ENCODE results near the gene TMTC2.

GRCh38 chr12:82838827-82839226 lies 152.1 kb downstream of the TMTC2 start:
- no peak for TF ChIP-seq POLR2A (IDR thresholded peaks at IDR 0.05; ENCODE audit: low read depth, low read length)
- TF ChIP-seq FOXK2 (IDR thresholded peaks at IDR 0.05): no peak
- TF ChIP-seq CTCF (IDR thresholded peaks at IDR 0.05 in 2 of 3, conservative IDR thresholded peaks at IDR 0.05 in 1 of 3; ENCODE audit: control insufficient read depth in 2 of 3, extremely low read depth in 1 of 3, insufficient read depth in 1 of 3, low read depth in 3 of 3, low read length in 3 of 3): no peak
- TF ChIP-seq YY1 (IDR thresholded peaks at IDR 0.05; ENCODE audit: low read depth, low read length): no peak
- no peak for TF ChIP-seq NRF1 (conservative IDR thresholded peaks at IDR 0.05; ENCODE audit: low read depth, low read length)
- no peak for TF ChIP-seq EZH2 (IDR thresholded peaks at IDR 0.05; ENCODE audit: borderline replicate concordance, control insufficient read depth, low read depth, low read length)
- no peak for TF ChIP-seq POLR2AphosphoS5 (IDR thresholded peaks at IDR 0.05; ENCODE audit: low read length)
- TF ChIP-seq STAT1 (conservative IDR thresholded peaks at IDR 0.05): no peak
- TF ChIP-seq KDM1A (IDR thresholded peaks at IDR 0.05; ENCODE audit: borderline replicate concordance): no peak
- TF ChIP-seq ZBTB4 (CRISPR knock-in tag; IDR thresholded peaks at IDR 0.05): no peak

All from GM12878 (cell line).